Left renal pelvis (tissue), 4 donors: ENCODE results near the gene GHITM. TPM values are rescaled to one million over a fixed set of nuclear protein-coding genes. Genes with fewer than 3 reads are reported as not detected.
"Not testable (repeated sequence)": the region's sequence is repeated elsewhere in the genome, so short reads cannot be mapped to it uniquely, and the experiment has no call there.

Source experiments
- DNase-seq, 4 donors: peaks; one replicate each; pipeline ENCODE4 v3.0.0-alpha.2; 2013; ENCODE audit warnings: low read depth in 4 of 4, low spot score in 3 of 4
- polyA plus RNA-seq, 4 donors: library from polyadenylated mRNA; unstranded; fragments of 120-200 nt; gene quantifications; one replicate each; pipeline ENCODE4 v1.2.1, GENCODE V29; 2013; ENCODE audit not compliant: insufficient read length in 4 of 4

GHITM gene
- polyA plus RNA-seq, 4 donors: 116 to 191 (median 175) TPM

GRCh38 chr10:84147347-84147746 is 8.0 kb downstream of the GHITM start:
- no peak for DNase-seq

- not testable (repeated sequence) for DNase-seq
These were observed 8.8 kb downstream of the GHITM start for GRCh38 chr10:84148006-84148597.

GRCh38 chr10:84149854-84150253 is 10.5 kb downstream of the GHITM start:
- DNase-seq: no peak

- no peak for DNase-seq
These were observed 13.5 kb downstream of the GHITM start for GRCh38 chr10:84152769-84153168.

- no peak for DNase-seq
These were observed 16.2 kb downstream of the GHITM start for GRCh38 chr10:84155521-84155920.

- DNase-seq: no peak
These were observed 16.7 kb downstream of the GHITM start for GRCh38 chr10:84156009-84156408.

GRCh38 chr10:84156768-84157167 is 17.5 kb downstream of the GHITM start:
- DNase-seq: no peak

- no peak for DNase-seq
These were observed 18.8 kb downstream of the GHITM start for GRCh38 chr10:84158061-84158460.

GRCh38 chr10:84158550-84158949 is 19.2 kb downstream of the GHITM start:
- no peak for DNase-seq

- no peak for DNase-seq
These were observed 19.9 kb downstream of the GHITM start for GRCh38 chr10:84159076-84159685.

- DNase-seq: no peak
These were observed 21.5 kb downstream of the GHITM start for GRCh38 chr10:84160663-84161362.

GRCh38 chr10:84163996-84164395 is 24.7 kb downstream of the GHITM start:
- DNase-seq: no peak

- no peak for DNase-seq
These were observed 25.1 kb downstream of the GHITM start for GRCh38 chr10:84164442-84164841.

- no peak for DNase-seq
These were observed 27.4 kb downstream of the GHITM start for GRCh38 chr10:84166620-84167288.

- DNase-seq: not testable (repeated sequence)
These were observed 28.0 kb downstream of the GHITM start for GRCh38 chr10:84167289-84167653.

- DNase-seq: not testable (repeated sequence)
These were observed 29.1 kb downstream of the GHITM start for GRCh38 chr10:84168382-84168781.

GRCh38 chr10:84171237-84171636 is 31.9 kb downstream of the GHITM start:
- not testable (repeated sequence) for DNase-seq

GRCh38 chr10:84171700-84172466 is 32.6 kb downstream of the GHITM start:
- DNase-seq: not testable (repeated sequence)

GRCh38 chr10:84172467-84173356 is 33.4 kb downstream of the GHITM start:
- no peak for DNase-seq

GRCh38 chr10:84173501-84173929 is 34.2 kb downstream of the GHITM start, which contains the start of gene GPR15LG:
GPR15LG (plus strand) TSS chr10:84173801; CDS start chr10:84173852, 51 bp downstream.
- DNase-seq: no peak
